Neuronal stem cell (in vitro differentiated cells): ENCODE results near the gene SGSH.

Experiments used
- DNase-seq: peaks from one replicate; pipeline ENCODE4 v3.0.0-alpha.2; 2013; ENCODE audit warnings: low spot score
- H2AFZ ChIP-seq: one replicate; pipeline ENCODE4 v1.6.1; 2013; ENCODE audit warnings: mild to moderate bottlenecking, low read length, inconsistent platforms
- H2AK5ac ChIP-seq: 2 replicates; pipeline ENCODE4 v1.6.1; 2013; ENCODE audit warnings: low read depth, mild to moderate bottlenecking, inconsistent platforms, low read length, moderate library complexity, mixed read lengths
- H2BK120ac ChIP-seq: 2 replicates; pipeline ENCODE4 v1.6.1; 2013; ENCODE audit warnings: low read depth, mild to moderate bottlenecking, inconsistent platforms, low read length, moderate library complexity, mixed read lengths
- H2BK12ac ChIP-seq: one replicate; pipeline ENCODE4 v1.6.1; 2013; ENCODE audit warnings: low read length, inconsistent platforms
- H2BK15ac ChIP-seq: 2 replicates; pipeline ENCODE4 v1.6.1; 2013; ENCODE audit warnings: mild to moderate bottlenecking, low read length, inconsistent platforms, mixed read lengths
- H2BK5ac ChIP-seq: one replicate; pipeline ENCODE4 v1.6.1; 2013; ENCODE audit warnings: inconsistent platforms, mild to moderate bottlenecking, low read length, moderate library complexity
- H3K14ac ChIP-seq: one replicate; pipeline ENCODE4 v1.6.1; 2013; ENCODE audit warnings: low read length, inconsistent platforms
- H3K18ac ChIP-seq: 2 replicates; pipeline ENCODE4 v1.6.1; 2013; ENCODE audit warnings: low read length, inconsistent platforms
- H3K23ac ChIP-seq: 2 replicates; pipeline ENCODE4 v1.6.1; 2013; ENCODE audit warnings: low read depth, mild to moderate bottlenecking, mixed read lengths, low read length, inconsistent platforms; ENCODE audit not compliant: poor library complexity
- H3K27ac ChIP-seq: replicated peaks from 3 replicates; pipeline ENCODE4 v1.5.1; 2013; ENCODE audit warnings: low read length, inconsistent platforms
- H3K27me3 ChIP-seq, 3 experiments: 2 replicates each; pipeline ENCODE4 v1.6.1; 2013; ENCODE audit warnings: low read length in 3 of 3, mild to moderate bottlenecking in 2 of 3, inconsistent platforms in 1 of 3, low read depth in 1 of 3, mixed read lengths in 1 of 3, moderate library complexity in 1 of 3; ENCODE audit not compliant: control insufficient read depth in 3 of 3, insufficient read depth in 3 of 3
- H3K36me3 ChIP-seq, 2 donors: replicated peaks in 1 of 2; 2 replicates each; pipeline ENCODE4 v1.6.1; 2013; ENCODE audit warnings: low read length in 2 of 2; ENCODE audit not compliant: control insufficient read depth in 2 of 2, insufficient read depth in 2 of 2
- H3K4ac ChIP-seq: 2 replicates; pipeline ENCODE4 v1.6.1; 2013; ENCODE audit warnings: inconsistent platforms, mild to moderate bottlenecking, low read length, moderate library complexity
- H3K4me1 ChIP-seq, 2 donors: 1 replicate in 1 of 2; 2 replicates in 1 of 2; pipeline ENCODE4 v1.6.1; 2013; ENCODE audit warnings: low read length in 2 of 2, low read depth in 1 of 2; ENCODE audit not compliant: control insufficient read depth in 2 of 2, insufficient read depth in 1 of 2
- H3K4me2 ChIP-seq: one replicate; pipeline ENCODE4 v1.6.1; 2013; ENCODE audit warnings: mild to moderate bottlenecking, low read length, inconsistent platforms; ENCODE audit not compliant: insufficient read depth, poor library complexity, severe bottlenecking
- H3K4me3 ChIP-seq, 2 donors: 2 replicates each; pipeline ENCODE4 v1.5.1; 2013; ENCODE audit warnings: low read length in 2 of 2, mild to moderate bottlenecking in 2 of 2, inconsistent platforms in 1 of 2, moderate library complexity in 1 of 2
- H3K79me1 ChIP-seq: one replicate; pipeline ENCODE4 v1.6.1; 2013; ENCODE audit warnings: low read depth, mild to moderate bottlenecking, inconsistent platforms, low read length, moderate library complexity
- H3K9ac ChIP-seq: one replicate; pipeline ENCODE4 v1.6.1; 2013; ENCODE audit warnings: mild to moderate bottlenecking, low read depth, low read length, inconsistent platforms; ENCODE audit not compliant: poor library complexity
- H3K9me3 ChIP-seq, 2 donors: replicated peaks in 1 of 2; 2 replicates each; pipeline versions ENCODE3 to v1.6.1; 2013; ENCODE audit warnings: low read length in 2 of 2, mild to moderate bottlenecking in 2 of 2, inconsistent platforms in 1 of 2, low read depth in 1 of 2, mixed read lengths in 1 of 2, moderate library complexity in 1 of 2; ENCODE audit not compliant: control insufficient read depth in 2 of 2, insufficient read depth in 1 of 2
- H4K8ac ChIP-seq: one replicate; pipeline ENCODE4 v1.6.1; 2013; ENCODE audit warnings: low read depth, mild to moderate bottlenecking, inconsistent platforms, low read length, moderate library complexity
- H4K91ac ChIP-seq: one replicate; pipeline ENCODE4 v1.6.1; 2013; ENCODE audit warnings: low read length, low read depth, mild to moderate bottlenecking, inconsistent platforms; ENCODE audit not compliant: poor library complexity
- WGBS, 2 donors: extraction: QIAGEN DNeasy Blood & Tissue Kit; methylation state at CpG; one replicate each; pipeline ENCODE4 v1.1.7; 2013; ENCODE audit warnings: missing lambda C conversion rate in 2 of 2, mixed read lengths in 1 of 2; ENCODE audit not compliant: insufficient read length in 2 of 2, insufficient replicate concordance in 1 of 2; ENCODE audit errors: extremely low coverage in 2 of 2; 5-methylcytosine and 5-hydroxymethylcytosine counted together

The SGSH gene

GRCh38 chr17:80173126-80173525 lies 47.0 kb downstream of the SGSH start:
- Histone ChIP-seq H2BK120ac (no peak overlapping the region), H3K4ac (no peak overlapping the region), H3K4me3 (no peak overlapping the region), H2BK15ac (no peak overlapping the region), H3K14ac (no peak overlapping the region), H2BK5ac (no peak overlapping the region), H3K9me3 (no peaks in the 10 kb centered on the region), H3K9ac (no peak overlapping the region), H4K8ac (no peak overlapping the region), H2AK5ac (no peak overlapping the region), H2BK12ac (no peak overlapping the region), H3K27ac (no peak overlapping the region), H3K23ac (no peak overlapping the region), H3K27me3 (peaks cover 0 to 8% (median 0%) of the 10 kb centered on the region in 3 experiments), H2AFZ (no peak overlapping the region), H3K4me2 (no peak overlapping the region), H3K18ac (no peak overlapping the region), H3K36me3 (no peaks in the 10 kb centered on the region), H4K91ac (no peak overlapping the region), H3K79me1 (no peaks in the 10 kb centered on the region), H3K4me1 (peaks cover 6 to 9% of the 10 kb centered on the region in 2 donors)
- DNase-seq, result no peak
- no CpG with 5 or more reads among the region's 12 CpGs for WGBS, 2 donors

- no peak overlapping the region for H2BK15ac ChIP-seq
- H3K36me3 ChIP-seq, result no peaks in the 10 kb centered on the region
- no peaks in the 10 kb centered on the region for H3K79me1 ChIP-seq
- H2BK120ac ChIP-seq, result no peak overlapping the region
- no peak overlapping the region for H4K8ac ChIP-seq
- H3K14ac ChIP-seq, result no peak overlapping the region
- peaks cover 0 to 8% (median 0%) of the 10 kb centered on the region in 3 experiments for H3K27me3 ChIP-seq
- H3K4me1 ChIP-seq, result peaks cover 6 to 9% of the 10 kb centered on the region in 2 donors
- no peak overlapping the region for H2AFZ ChIP-seq
- no CpG with 5 or more reads among the region's 7 CpGs for WGBS, 2 donors
- no peak overlapping the region for H3K4me3 ChIP-seq
- peak overlapping the region; percentile 17 for H2AK5ac ChIP-seq
- H3K4me2 ChIP-seq, result no peak overlapping the region
- H2BK12ac ChIP-seq, result no peak overlapping the region
- no peak for DNase-seq
- no peak overlapping the region for H4K91ac ChIP-seq
- no peaks in the 10 kb centered on the region for H3K9me3 ChIP-seq
- H2BK5ac ChIP-seq, result no peak overlapping the region
- H3K4ac ChIP-seq, result no peak overlapping the region
- H3K23ac ChIP-seq, result no peak overlapping the region
- no peak overlapping the region for H3K18ac ChIP-seq
- no peak overlapping the region for H3K9ac ChIP-seq
- H3K27ac ChIP-seq, result no peak overlapping the region
These were observed 48.5 kb downstream of the SGSH start for GRCh38 chr17:80171681-80172080.

GRCh38 chr17:80169784-80170500 lies 50.2 kb downstream of the SGSH start, which contains the start of gene CARD14:
CARD14 (plus strand) TSS chr17:80170030; CDS start chr17:80181439, 11,409 bp downstream.
- Histone ChIP-seq H3K23ac (peak within 1 kb of the TSS; percentile 59), H3K9me3 (no peaks in the 10 kb centered on the region), H3K14ac (no peak within 1 kb of the TSS), H3K4me3 (no peak within 1 kb of the TSS), H2BK15ac (no peak within 1 kb of the TSS), H3K36me3 (no peaks in the 10 kb centered on the region), H2AFZ (peak within 1 kb of the TSS; percentile 28), H3K27ac (no peak within 1 kb of the TSS), H4K8ac (no peak within 1 kb of the TSS), H3K9ac (no peak within 1 kb of the TSS), H2BK120ac (no peak within 1 kb of the TSS), H3K79me1 (no peaks in the 10 kb centered on the region), H2BK12ac (peak within 1 kb of the TSS; percentile 4), H3K27me3 (peaks cover 0 to 8% (median 0%) of the 10 kb centered on the region in 3 experiments), H2BK5ac (no peak within 1 kb of the TSS), H3K4ac (no peak within 1 kb of the TSS), H2AK5ac (peak within 1 kb of the TSS; percentile 40), H3K18ac (peak within 1 kb of the TSS; percentile 68), H3K4me1 (peaks cover 5 to 6% of the 10 kb centered on the region in 2 donors), H4K91ac (no peak within 1 kb of the TSS), H3K4me2 (no peak within 1 kb of the TSS)
- no CpG with 5 or more reads among the region's 19 CpGs for WGBS, 2 donors
- no peak for DNase-seq

- Histone ChIP-seq H2BK120ac (no peak overlapping the region), H2BK5ac (no peak overlapping the region), H2BK15ac (no peak overlapping the region), H4K8ac (no peak overlapping the region), H3K4me3 (no peak overlapping the region), H3K79me1 (no peaks in the 10 kb centered on the region), H3K4me1 (peaks cover 4 to 5% of the 10 kb centered on the region in 2 donors), H3K27me3 (peaks cover 0 to 8% (median 0%) of the 10 kb centered on the region in 3 experiments), H2BK12ac (no peak overlapping the region), H3K4me2 (no peak overlapping the region), H2AFZ (no peak overlapping the region), H3K27ac (no peak overlapping the region), H4K91ac (no peak overlapping the region), H2AK5ac (no peak overlapping the region), H3K36me3 (no peaks in the 10 kb centered on the region), H3K9ac (no peak overlapping the region), H3K18ac (no peak overlapping the region), H3K14ac (no peak overlapping the region), H3K4ac (no peak overlapping the region), H3K23ac (no peak overlapping the region), H3K9me3 (no peaks in the 10 kb centered on the region)
- no peak for DNase-seq
- WGBS, 2 donors, result no CpG with 5 or more reads among the region's 5 CpGs
These were observed 51.0 kb downstream of the SGSH start for GRCh38 chr17:80169107-80169506.
